DMS53 treated with DMSO at 0.1 percent for 48 hours (cell line): ENCODE results near the gene WNT2.

Experiments
- DNase-seq: peaks from one replicate; lab custom pipeline; 2025; ENCODE audit not compliant: unreplicated experiment; lab: John Stamatoyannopoulos, UW

Gene WNT2

DNA sequence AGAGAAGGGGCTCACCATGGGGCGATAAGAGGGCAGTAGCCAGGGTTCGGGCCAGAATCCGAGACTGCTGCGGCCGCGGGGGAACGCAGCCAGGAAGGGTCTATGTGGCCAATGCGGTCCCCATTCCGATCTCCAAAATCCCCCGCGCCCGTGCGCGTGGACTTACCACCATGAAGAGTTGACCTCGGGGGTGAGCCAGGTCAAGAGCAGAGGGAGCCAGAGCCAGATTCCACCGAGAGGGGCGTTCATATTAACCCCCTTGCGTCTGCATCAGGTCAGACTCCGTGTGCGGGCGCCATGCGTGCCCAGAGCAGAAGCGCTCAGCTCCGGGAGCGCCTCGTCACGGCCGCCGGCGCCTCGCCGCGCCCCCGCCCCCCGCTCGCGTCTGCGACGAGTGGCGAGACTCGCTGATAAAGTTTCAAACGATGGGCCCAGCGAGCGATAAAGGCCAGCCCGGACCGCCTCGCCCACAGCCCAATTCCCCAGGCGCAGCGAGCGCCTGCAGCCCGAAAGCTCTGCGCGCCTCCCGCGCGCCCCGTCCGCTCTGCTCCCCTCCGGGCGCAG lies at the start of gene WNT2:
Gene WNT2 (minus strand): TSS at position 318 of the 564 bp plus-strand sequence. CDS start 69 bp downstream, at position 249.
- DNase-seq: no peak

GRCh38 chr7:117372073-117372472 lies 49.2 kb upstream of the WNT2 start:
- DNase-seq: no peak

DNA sequence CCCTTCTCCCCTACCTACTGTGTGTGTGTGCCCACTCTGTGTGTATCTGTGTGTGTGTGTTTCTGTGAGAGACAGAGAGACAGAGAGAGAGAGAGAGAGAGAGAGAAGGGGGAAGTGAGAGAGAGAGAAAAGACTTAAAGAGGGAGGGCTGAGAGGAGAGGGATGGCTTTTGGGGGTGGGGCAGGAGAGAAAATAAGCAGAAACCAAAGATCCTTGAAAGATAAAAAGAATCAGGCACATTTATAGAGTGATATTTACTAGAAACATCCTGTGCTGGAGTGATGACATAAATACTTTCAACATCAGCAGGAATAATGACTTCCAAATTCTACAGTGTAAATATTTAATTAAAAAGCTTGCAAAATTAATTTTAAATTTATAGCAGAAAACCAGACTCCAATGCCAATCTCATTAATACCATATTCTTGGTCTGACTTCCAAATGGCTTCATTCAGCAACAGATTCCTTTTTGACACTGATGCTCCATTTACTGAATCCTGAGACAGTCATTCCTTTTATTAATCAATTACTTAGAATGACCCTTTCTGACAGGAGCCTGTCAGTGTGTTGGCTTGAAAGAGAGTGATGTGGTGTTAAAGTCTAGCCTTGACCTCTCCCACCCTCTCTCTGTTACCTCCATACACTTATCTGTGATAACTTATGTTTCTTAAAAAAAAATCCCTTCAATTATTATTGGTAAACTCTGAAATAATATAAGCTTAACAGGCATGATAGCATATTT lies 41.7 kb upstream of the WNT2 start:
- DNase-seq: no peak

- no peak for DNase-seq
Measured at GRCh38 chr7:117362294-117362888, 39.5 kb upstream of the WNT2 start.

DNA sequence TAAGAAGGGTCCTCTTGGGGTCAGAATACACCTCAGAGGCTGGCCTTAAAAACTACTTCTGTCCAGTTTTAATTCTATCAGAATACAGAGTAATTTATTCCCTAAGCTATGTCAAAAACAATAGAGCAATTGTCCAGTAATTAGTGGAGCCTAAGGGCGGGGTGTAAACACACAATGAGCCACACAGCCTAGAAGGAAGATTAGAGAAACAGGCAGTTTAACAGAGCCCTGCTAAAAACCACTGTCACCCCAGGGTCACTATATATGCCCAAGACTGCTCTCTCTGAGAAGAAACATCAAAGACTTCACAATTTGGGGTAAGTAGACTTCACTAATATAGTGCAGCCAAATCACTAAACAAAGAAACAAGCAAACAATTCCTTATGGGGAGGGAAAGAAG lies 27.2 kb upstream of the WNT2 start:
- no peak for DNase-seq

GRCh38 chr7:117349570-117349969 lies 26.7 kb upstream of the WNT2 start:
- DNase-seq: no peak

GRCh38 chr7:117347962-117348672 lies 25.3 kb upstream of the WNT2 start:
- DNase-seq: no peak

DNA sequence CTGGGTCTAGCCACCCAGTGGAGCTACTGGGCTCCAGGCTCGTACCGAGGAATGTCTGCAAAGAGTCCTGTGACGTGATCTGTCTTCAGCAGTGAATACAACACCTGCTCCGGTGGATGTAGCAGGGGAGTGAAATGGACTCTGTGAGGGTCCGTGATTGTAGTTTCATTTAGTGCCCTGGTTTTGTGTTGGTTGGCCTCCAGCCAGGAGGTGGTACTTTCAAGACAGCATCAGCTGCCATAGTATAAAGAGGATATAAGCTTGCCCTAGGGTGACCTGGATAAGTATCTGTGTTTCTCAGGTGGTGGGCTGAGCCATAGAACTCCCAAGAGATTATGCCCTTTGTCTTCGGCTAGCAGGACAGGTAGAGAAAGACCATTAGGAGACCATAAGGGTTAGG lies 24.6 kb upstream of the WNT2 start:
- no peak for DNase-seq

DNA sequence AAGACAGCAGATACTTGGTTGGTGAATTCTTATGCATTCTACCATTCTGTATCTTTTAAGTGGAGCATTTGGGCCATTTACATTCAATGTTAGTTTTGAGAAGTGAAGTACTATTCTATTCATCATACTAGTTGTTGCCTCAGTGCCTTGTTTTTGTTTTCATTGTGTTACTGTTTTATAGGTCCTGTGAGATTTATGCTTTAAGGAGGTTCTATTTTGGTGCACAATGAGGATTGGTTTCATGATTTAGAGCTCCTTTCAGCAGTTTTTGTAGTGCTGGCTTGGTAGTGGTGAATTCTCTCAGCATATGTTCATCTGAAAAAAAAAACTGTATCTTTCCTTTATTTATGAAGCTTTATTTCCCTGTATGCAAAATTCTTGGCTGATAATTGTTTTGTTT lies 23.3 kb upstream of the WNT2 start:
- DNase-seq: no peak

- DNase-seq: no peak
Measured at GRCh38 chr7:117338020-117338419, 15.2 kb upstream of the WNT2 start.

GRCh38 chr7:117333168-117333567 lies 10.3 kb upstream of the WNT2 start:
- DNase-seq: no peak

- DNase-seq: no peak
Measured at GRCh38 chr7:117332031-117332430, 9.2 kb upstream of the WNT2 start.

GRCh38 chr7:117325836-117326235 lies 3.0 kb upstream of the WNT2 start:
- DNase-seq: no peak

GRCh38 chr7:117324960-117325359 lies 2.1 kb upstream of the WNT2 start:
- no peak for DNase-seq

- DNase-seq: peak; percentile 38
Measured at GRCh38 chr7:117323851-117324711, 1.2 kb upstream of the WNT2 start.

DNA sequence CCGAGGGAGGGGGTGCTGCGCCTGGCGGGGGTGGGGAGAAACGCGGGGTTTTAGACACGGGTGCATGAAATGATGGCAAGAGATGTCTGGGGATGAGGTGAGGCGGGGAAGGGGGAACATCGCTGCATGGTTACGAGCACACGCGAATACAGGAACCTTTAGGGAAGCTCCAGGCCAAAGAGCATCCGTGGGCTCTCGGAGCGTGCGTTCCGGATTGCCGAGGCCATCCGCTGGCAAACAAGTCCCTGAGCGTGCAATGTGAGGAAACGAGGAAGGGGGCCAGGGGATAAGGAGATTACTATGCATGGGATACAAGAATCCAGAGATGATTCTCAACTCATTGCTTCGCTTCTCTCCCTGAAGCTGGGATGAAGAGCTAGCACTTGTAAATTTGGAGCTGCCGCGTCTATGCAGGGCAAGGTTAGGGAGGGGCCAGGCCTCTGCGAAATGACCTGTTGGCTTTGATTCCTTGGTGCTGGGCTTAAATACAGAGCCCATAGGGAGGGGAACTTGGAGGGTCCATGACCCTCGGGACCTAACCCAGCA lies 520 bp upstream of the WNT2 start:
- no peak for DNase-seq

DNA sequence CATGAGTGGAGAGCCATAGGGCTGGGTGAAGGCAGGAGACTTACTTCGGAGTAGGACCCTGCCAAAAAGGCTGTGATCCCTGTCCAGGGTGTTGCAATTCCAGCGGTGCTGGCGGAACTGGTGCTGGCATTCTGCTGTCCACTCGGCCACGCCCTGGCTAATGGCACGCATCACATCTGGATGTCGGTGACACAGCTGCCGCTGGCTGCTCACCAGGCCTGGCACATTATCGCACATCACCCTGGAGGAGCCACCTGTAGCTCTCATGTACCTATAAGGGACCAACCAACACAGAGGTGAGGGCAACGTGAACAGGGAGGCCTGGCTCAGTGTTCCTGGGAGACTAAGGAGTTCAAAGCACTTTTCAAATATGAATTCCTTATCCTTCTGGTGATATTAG lies 2.3 kb downstream of the WNT2 start:
- no peak for DNase-seq

- DNase-seq: no peak
Measured at GRCh38 chr7:117319181-117319580, 3.7 kb downstream of the WNT2 start.

GRCh38 chr7:117313582-117313981 lies 9.3 kb downstream of the WNT2 start:
- DNase-seq: no peak
